NCI-H226 (cell line): Measurements from ENCODE around the gene CBLN3.
A peak's percentile ranks its signal among the peaks of the same experiment; 100 is the strongest.
"Not testable (repeated sequence)": the region's sequence is repeated elsewhere in the genome, so short reads cannot be mapped to it uniquely, and the experiment has no call there.

Source experiments
- DNase-seq: peaks from one replicate; pipeline ENCODE4 v3.0.0-alpha.2; 2015

The CBLN3 gene

GRCh38 chr14:24399999-24400718 lies 29.3 kb downstream of the CBLN3 start:
- no peak for DNase-seq

GRCh38 chr14:24399447-24399822 lies 30.0 kb downstream of the CBLN3 start:
- no peak for DNase-seq

GRCh38 chr14:24398653-24399446 lies 30.6 kb downstream of the CBLN3 start, which contains the start of gene NYNRIN:
NYNRIN (plus strand) TSS chr14:24399003; CDS start chr14:24399247, 244 bp downstream.
- no peak for DNase-seq

- no peak for DNase-seq
These were observed 31.2 kb downstream of the CBLN3 start for GRCh38 chr14:24398293-24398652.

GRCh38 chr14:24397639-24398292 lies 31.7 kb downstream of the CBLN3 start:
- DNase-seq, result no peak

- no peak for DNase-seq
These were observed 33.6 kb downstream of the CBLN3 start for GRCh38 chr14:24395609-24396582.

GRCh38 chr14:24394275-24394674 lies 35.2 kb downstream of the CBLN3 start:
- DNase-seq, result no peak

GRCh38 chr14:24392325-24393091 lies 37.0 kb downstream of the CBLN3 start:
- DNase-seq, result peak; percentile 71

- DNase-seq, result no peak
These were observed 38.6 kb downstream of the CBLN3 start for GRCh38 chr14:24390701-24391468.

- peak; percentile 7 for DNase-seq
These were observed 40.1 kb downstream of the CBLN3 start for GRCh38 chr14:24389226-24389848.

- no peak for DNase-seq
These were observed 40.8 kb downstream of the CBLN3 start for GRCh38 chr14:24388474-24389179.

GRCh38 chr14:24387579-24387978 lies 41.9 kb downstream of the CBLN3 start:
- not testable (repeated sequence) for DNase-seq

GRCh38 chr14:24387009-24387345 lies 42.5 kb downstream of the CBLN3 start:
- DNase-seq, result no peak

- no peak for DNase-seq
These were observed 43.9 kb downstream of the CBLN3 start for GRCh38 chr14:24385524-24385923.

GRCh38 chr14:24384169-24384568 lies 45.3 kb downstream of the CBLN3 start:
- no peak for DNase-seq

GRCh38 chr14:24382064-24382371 lies 47.5 kb downstream of the CBLN3 start:
- DNase-seq, result no peak

GRCh38 chr14:24381363-24382063 lies 48.0 kb downstream of the CBLN3 start:
- no peak for DNase-seq

GRCh38 chr14:24379907-24380730 lies 49.3 kb downstream of the CBLN3 start:
- DNase-seq, result no peak
